Measurements from ENCODE around the gene GNPTAB.
"Not testable (repeated sequence)": the region's sequence is repeated elsewhere in the genome, so short reads cannot be mapped to it uniquely, and the experiment has no call there.

Gene GNPTAB

DNA sequence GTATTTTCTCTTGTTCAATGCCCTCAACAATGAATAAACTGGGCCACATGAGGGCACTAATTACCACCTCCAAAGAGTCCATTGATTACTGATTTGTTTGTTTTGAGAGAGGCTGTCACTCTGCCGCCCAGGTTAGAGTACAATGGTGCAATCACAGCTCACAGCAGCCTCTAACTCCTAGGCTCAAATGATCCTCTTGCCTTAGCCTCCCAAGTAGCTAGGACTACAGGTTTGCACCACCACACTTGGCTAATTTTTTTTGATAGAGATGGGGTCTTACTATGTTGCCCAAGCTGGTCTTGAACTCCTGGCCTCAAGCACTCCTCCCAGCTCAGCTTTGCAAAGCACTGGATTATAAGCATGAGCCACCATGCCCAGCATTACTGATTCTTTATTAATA, 63.2 kb downstream of the GNPTAB start:
- no peak for DNase-seq

DNA sequence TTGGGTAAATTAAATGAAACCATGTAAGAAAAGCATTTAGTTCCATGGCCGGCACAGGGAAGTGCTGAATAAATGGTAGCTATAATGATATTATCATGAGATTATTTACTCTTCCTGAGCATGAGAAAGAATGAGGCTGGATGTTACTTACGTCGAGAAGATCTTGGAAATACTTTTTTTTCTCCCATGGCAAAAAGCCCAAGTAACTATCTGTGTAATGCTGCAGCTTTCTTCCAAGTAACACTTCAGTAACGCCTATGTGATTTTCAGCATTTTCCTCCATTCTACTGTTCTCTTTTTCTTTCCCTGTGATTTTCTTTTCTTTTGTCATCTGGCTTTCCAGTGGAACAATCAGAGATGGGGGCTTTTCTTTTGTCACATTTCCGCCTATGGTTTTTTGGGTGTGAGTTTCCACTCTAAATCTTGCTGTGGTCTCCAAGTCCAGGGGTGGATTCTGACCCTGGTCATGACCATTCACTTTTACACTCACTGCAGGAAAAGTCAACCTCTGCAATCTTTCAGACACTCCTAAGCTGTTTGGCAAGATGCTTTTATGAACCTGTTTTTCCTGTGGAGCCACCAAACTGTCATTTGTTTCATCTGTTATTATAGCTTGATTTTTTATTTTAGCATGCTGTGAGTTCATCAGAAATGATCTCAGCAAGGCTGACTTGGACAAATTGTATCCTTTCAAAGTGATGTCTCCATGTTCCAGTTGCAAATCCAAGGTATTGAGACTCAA, 66.5 kb downstream of the GNPTAB start:
- no peak for DNase-seq

DNA sequence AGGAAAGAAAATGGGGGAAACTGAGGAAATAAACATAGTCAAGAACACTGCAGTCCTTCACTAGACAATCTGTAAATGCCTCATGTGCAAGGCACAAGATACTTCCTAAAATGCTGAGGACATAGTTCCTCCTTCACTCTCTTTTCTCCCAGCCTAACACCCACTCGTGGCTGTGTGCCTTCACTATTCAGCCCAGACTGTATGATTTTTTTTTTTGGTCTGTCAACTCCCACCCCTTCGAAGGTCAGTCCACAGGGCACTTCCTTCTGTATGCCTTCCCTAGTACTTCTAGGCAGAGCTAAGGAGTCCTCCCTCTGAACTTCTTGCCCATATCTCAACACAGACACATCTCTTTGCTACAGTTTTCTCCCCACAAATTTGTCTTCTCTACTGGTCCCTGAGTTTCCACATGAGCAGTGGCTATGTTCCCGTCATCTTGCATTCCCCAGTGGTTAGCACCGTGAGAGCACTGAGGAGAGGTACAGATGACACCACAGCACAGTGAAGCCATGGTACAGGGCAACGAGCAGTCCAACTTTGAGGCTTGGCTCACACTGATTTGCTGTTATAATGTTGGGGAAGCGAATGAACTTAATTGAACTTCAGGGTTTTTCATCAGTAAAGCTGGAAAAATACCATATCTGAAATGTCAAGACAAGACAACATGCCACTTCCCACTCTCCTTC, 67.4 kb downstream of the GNPTAB start:
- DNase-seq = no peak

DNA sequence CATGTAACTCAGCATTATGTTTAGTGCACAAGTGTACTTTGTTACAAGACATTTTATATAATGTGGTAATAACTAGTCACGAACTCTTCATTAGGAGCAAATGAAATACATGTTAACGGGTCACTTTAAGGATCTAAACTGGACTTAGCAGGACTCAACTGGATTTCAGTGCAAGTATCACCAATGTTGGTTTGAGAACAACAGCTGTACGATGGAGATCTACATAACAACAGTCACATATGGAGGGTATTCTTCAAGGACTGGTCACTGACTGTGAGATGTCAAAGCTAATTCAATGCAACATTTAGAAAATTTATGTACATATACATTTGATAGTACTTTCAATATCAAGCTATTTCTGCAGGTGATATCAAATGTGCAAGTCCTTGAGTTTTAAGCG, 69.0 kb downstream of the GNPTAB start:
- DNase-seq = no peak

DNA sequence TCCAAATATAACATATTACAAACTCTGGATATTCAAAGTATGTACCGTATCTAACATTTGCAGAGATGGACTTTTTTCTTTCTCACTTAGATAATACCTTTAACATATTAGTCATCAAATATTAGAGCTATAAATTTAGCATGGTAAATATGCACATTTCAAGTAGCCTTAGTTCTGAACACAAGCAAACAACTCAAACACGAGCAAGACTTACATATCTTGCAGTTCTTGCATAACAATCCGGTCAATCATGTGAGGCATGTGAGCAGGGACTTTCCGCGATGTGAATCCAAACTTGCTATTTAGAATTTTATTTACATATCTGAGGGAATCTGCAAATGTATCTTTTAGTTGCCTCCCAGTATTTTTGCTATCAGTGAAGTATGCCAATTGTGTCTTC, 69.4 kb downstream of the GNPTAB start:
- DNase-seq = no peak

DNA sequence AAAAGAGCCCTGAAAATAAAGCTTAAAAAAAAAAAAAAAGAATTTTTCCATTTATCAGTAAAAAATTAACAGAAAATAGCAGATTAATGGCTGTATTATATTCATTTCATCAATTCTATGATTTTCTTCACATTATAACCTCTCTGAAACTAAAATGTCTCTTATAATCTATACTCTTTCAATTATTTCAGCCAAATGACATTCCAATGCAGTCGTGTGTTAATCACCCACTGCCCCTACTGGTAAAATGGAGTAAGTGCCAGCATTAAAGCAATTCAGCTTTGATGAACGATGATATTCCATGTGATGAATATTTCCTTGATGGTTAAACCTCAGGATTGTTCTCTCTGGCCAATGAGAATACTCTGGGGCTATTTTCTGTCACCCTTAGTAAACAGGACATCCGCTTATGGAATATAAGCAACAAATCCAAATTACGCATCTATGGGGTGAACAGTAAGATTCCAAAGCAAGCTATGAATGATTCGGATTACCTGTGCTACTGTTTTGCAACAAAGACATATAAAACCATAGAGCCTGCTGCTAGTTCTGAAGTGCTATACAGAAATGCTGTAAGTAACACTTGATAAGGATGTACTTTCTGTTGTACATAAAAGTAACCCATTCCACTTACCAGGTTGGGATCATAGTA, 71.2 kb downstream of the GNPTAB start:
- no peak for DNase-seq

DNA sequence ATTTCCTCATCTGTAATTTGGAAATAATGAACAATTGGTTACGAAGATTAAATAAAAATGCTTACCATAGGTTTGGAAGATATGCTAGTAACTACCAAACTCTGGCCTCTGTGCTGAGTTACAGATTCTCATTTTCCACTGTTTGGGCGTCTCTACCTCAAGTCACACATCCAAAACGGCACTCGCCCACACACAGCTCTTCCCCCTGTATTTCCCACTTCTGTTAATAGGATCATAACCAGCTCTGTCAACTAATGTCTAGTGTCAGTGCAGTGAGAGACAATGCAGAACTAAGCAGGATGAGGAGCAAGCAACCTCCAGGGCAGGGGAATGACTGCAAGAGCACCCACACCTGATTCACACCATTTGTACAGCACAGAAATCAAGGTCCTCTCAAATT, 80.6 kb downstream of the GNPTAB start:
- no peak for DNase-seq

DNA sequence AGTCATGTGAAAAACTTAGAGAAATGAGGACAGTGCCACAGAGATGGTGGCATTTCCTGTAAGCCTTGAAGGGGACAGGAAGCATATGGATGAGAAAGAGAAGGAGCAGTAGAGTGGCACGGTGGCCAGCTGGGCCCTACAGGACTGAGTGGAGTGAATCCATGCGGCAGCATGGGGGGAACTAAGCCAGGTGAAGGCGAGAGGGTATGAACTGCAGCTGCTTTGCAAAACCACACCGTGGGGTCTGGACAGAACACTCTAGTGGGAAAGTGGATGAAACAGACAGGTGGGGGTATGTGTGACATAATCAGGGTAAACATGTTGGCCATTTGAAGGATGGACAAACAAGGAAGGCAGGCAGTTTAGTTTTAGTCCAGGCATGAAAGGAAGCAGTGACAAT, 81.1 kb downstream of the GNPTAB start:
- no peak for DNase-seq

DNA sequence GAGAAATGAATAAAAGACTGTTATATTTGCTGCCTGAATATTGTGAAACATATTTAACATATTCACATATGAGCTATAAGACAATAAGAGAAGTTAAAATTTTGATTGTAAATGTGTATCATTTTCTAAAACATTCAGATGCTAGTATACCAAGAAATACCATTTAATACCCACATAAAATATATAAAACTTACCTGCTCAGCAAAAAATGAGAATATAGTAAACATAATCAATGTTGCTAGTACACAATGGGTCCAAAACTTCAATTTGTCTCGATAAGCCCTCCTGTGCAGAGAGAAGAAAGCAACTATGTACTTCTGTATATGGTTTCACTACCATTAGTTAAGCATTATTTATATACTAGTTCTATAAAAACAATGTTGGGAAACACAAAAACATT, 81.9 kb downstream of the GNPTAB start:
- DNase-seq = no peak

DNA sequence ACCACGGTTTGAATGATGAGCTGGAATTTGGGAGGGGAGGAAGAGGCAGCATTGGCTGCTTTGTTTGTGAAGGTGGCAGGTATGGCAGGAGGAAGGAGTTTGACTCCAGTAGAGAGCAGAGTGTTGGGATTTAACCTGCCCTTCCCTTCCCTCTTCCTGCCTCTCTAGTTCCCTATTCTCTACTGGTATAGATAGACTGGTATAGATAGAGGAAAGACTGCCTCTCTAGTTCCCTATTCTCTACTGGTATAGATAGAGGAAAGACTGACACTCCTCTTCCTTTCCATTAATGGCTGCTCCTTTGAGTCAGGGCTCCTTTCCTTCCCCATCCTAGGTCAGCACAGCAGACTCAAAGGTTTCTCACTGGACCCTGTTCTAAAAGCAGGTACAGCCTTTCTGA, 83.1 kb downstream of the GNPTAB start:
- DNase-seq = no peak

DNA sequence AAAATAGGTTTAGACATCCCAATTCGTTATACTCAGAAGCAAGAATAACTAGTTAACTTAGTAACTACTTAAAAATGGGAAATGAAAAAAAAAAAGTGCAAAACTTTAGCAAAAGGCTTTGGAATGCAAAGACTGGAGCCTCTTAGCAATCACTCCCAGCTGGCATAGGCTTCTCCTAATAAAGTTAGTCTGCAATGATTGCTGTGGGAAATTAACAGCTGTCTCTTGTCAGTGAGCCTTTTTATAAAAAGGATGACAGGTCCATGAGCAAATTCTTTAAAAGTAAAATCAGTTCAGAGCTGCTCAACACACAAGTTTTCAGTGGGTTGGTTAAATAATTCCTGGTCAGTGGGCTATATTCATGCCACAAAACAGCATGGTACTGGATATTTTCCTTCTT, 84.1 kb downstream of the GNPTAB start:
- no peak for DNase-seq

DNA sequence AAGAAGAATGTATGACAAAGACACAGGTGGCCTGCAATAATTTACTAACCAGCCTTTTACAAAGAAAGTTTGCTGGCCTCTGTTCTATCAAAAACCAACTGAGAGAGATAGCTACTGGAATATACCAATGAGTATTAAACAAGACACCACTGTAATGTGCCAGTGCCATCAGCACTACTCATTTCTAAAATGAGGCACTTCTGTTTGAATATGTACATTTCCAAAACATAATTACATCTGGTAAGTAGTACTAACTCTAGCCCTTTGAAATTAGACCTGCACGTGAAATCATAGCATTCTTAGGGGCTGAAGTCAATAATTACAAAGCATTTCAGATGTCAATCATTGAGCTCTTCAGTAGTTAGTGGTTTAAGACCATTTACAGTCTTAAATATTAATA, 84.6 kb downstream of the GNPTAB start:
- no peak for DNase-seq

DNA sequence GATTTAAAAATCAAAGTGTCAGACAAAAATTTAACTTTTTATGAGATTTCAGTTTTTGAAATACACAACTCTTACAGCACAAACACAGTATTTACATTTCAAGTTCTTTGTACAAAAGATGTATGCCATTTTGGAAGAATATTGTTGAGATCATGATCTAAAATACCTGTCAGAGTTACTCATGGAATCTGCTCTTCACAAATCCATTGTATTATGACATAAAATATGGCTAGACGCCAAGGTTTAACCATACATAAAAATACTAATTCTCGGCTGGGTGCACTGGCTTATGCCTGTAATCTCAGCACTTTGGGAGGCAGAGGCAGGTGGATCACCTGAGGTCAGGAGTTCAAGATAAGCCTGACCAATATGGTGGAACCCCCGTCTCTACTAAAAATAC, 85.3 kb downstream of the GNPTAB start:
- DNase-seq = no peak

DNA sequence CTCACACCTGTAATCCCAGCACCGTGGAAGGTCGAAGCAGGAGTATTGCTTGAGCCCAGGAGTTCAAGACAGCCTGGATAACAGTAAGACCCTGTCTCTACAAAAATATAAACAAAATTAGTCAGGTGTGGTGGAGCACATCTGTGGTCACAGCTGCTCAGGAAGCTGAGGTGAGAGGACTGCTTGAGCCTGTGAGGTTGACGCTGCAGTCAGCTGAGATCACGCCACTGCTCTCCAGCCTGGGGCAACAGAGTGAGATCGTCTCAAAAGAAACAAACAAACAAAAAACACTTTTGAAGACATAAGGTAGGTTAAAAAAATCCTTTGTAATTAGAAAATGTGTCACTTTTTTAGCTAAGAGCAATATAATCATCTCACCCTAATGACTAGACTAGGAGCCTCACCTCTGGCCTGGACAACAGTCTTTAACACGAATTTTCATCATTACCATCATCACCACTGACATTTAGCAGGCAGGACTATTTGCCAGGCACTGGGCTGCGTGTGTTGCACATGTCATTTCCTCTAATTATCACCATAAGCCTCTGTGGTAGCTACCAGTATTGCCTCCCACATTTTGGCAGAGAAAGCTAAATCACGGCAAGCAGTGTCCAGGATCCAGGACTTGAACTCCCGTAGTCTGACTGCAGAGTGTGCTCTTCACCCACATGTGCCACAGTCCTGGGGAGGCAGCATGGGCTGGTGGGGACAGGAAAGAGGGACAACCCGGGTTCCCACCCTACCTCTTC, 86.9 kb downstream of the GNPTAB start:
- DNase-seq = no peak

DNA sequence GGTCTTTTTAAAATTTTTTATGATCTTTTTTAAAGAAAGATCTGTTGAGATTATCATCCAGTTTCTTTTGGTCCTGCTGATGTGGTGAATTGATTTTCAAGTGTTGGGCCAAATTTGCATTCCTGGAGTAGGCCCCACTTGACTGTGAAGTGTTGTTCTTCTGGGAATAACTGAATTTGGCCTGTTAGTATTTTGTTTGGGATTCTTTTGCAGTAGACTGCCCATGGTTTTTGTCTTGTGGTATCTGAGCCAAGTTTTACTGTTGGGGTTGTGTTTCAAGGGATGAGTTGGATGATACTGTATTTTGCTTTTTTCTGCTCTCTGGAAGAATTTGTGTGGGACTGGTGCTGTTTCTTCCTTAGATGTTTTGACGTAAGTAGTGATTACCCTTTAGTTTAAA, 87.5 kb downstream of the GNPTAB start:
- no peak for DNase-seq

DNA sequence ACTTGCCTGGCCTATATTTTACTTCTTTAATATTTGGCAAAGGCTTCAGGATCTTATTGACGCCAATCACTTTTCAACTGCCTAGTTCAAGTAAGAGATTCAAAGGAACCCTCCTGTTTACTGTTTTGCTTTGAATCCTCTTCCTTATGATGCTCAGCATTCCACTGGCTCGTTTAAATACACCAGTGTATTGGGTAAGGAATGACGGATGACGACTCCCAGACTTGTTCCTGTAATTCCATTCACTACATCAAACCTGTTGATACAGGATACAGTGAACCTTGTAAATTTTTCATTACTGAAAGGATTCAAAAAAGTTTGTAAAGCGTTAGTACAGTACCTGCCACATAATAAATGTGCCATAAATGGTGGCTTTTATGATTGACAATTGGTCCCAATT, 89.8 kb downstream of the GNPTAB start:
- no peak for DNase-seq

DNA sequence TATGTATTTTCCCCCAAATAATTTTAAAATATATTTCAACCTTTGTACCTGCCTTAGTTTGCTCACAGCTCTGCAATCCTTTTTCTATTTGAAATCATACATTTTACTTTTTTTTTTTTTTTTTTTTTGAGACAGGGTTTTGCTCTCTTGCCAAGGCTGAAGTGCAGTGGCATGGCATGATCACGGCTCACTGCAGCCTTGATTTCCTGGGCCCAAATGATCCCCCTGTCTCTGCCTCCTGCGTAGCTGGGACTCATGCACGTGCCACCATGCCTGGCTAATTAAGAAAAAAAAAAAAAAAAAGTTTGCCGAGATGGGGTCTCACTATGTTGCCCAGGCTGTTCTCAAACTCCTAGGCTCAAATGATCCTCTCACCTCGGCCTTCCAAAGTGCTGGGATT, 90.2 kb downstream of the GNPTAB start:
- DNase-seq = no peak

DNA sequence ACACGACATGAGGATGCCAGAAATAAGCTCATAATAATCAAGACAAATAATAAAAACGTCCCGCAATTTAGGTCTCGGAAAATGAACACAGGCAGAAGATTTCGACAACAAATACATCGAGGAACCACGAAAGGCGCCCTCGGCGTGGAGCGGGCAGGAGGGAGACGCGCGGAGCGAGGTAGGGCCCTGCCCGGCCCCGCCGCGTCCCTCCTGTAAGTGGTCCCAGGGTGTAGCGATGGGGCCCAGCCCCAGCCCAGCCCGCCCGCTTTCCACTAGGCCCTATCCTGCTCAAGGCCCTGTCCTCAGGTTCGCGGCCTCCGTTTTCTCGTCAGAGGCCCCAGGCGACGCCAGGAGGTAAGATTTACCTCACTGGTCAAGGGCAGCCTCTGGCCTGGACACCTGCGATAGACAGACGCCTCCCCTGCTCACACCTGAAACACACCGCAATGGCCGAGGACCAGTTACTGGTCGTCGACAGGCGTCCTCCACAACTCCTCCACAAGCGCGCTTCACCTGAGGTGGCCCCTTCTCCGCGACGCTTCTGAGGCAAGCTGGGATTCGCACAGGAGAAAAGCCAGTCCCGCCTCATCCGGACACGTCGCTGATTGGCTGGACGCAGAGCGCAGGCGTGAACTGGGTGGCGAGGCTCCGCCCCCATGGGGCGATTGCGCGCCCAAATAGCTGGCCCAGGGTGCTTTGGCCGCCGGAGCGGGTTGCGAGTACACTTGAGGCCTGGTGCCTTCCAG, 91.7 kb downstream of the GNPTAB start, which contains the start of gene SYCP3:
Gene SYCP3, minus strand, starts transcription at position 543 of the 746 bp plus-strand sequence. CDS start 1,527 bp downstream, outside the sequence.
- DNase-seq = no peak

DNA sequence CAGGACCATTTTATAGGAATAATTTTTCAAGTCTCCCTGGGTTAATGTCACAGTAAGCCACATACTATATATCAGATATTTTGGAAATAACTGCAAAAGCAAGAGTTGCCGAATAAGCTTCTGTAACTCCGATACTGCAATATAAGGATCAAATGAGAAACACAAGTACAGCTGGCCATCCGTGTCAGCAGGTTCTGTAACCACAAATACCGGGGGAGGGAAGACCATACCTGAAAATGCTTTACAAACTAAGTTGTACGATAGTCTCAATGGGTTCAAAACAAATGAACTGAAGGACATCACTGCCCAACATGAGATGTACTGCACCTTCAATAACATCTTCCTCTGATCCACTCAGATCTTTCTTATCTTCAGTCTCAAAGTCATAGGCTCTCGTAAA, 93.3 kb downstream of the GNPTAB start:
- no peak for DNase-seq

DNA sequence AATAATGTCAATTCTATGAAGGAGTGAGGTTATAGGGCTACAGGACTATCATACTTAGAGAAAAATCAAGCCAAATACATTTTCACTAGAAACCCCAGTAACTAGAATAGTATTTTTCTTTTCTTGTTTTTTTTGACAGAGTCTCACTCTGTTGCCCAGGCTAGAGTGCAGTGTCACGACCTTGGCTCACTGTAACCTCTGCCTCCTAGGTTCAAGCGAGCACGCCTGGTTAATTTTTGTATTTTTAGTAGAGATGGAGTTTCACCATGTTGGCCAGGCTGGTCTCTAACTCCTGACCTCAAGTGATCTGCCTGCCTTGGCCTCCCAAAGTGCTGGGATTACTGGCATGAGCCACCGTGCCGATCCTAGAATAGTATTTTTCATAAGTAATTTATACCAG, 96.3 kb downstream of the GNPTAB start:
- DNase-seq = not testable (repeated sequence)

DNA sequence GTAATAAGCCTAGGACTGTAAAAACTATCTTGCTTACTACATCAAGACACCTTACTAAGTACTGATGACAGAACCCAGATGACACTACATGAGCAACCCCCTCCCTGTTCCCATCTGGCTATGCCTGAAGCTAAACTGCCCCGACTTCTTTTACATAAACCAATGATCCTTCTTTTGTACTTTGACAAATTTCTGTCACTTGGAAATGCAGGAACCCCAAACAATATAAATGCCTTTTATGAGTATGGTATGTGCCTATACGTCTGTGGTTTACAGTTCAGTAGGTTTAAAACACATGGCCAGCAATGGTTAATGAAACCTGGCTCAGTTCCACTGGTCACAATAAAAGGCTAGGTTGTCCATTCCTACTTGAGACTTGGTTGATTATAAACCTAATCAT, 97.6 kb downstream of the GNPTAB start:
- no peak for DNase-seq

DNA sequence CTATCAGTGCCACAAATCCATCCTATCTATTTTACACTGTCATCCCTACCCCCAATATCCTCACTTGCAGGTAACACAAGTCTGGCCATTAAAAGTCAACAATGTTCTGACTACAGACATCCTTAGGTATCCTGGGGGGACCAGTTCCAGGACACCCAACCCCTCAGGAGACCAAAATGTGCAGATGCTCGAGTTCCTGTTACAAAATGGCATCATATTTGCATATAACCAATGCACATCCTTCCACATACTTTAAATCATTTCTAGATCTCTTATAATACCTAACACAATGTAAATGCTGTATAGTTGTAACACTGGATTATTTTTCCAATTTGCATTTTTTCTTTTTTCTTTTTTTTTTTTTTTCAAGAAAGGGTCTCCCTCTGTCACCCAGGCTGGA, 98.4 kb downstream of the GNPTAB start:
- DNase-seq = no peak

DNA sequence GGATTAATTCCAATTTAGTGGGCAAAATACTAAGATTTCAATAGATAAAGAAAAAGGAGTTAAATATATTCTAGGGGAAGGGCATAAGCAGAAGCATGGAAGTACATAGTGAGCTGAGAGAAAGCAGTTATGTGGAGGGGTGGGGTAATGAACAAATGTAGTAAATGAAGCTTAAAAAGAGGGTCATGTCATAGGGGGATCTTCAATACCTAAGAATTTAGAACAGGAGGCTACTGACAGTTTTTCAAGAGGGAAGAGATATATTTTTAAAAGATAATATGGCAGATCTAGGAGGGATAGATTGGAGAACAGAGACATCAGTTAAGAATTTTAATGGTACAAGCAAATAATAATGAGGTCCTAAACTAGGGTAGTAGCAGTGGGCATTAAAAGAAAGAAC, 100.9 kb downstream of the GNPTAB start:
- DNase-seq = no peak

All from SHP77 treated with DMSO at 0.1 percent for 48 hours (cell line).